Measurements from ENCODE around the gene ZNF823. TPM values are rescaled to one million over a fixed set of nuclear protein-coding genes. Genes with fewer than 3 reads are reported as not detected.

Gene ZNF823
- 10 to 100 TPM in 1 of 2 donors, 1 to 10 TPM in 1; 8.2 to 11.0 TPM for total RNA-seq

DNA sequence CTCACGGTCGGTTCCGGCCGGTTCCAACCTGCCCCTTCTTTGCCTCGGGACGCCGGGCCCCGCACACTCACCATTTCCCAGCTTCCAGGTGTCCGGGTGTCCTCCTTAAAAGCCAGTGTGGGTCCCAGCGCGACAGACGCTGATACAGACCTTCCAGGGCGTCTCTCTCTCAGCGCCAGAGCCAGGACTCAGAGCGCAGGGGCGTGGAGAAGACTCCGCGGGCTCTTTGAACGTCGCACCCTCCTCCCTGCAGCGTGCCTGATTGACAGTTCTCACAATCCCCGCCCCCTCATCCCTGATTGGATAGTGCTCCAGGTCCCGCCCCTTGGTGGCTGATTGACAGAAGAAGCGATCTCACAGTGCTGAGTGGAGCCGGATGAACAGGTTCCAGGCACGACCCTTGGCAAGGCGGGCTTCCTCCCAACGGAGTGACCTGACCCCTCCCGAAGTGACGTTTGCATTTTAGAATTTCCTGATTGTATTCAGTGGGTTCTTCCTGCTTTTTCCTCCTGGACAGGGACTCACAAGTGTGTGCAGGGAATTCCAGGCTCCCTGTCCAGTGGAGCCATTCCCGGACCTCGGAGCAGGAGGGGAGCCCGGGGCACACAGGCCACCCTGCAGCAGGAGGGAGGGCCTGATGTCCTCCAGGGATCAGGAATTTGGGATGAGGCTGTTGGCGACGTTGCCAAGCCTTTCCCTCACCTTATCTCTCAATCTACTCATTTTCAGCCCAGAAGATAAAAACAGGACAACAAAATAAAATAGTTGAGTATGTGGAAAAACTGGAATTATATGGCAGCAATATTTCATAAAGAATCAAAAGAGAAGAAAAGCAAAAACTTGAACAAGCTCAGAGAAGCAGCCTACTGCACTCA lies at the start of gene ZNF823:
TSS of gene ZNF823 (minus strand) at position 201 of the 875 bp plus-strand sequence. CDS start at position 74, 127 bp downstream.
- Histone ChIP-seq H3K4me1 (ENCODE audit: control insufficient read depth in 1 of 2, low read depth in 2 of 2) (peaks cover 12 to 24% of the 10 kb centered on the region in 2 donors), H3K27ac (peak within 1 kb of the TSS; percentile 80 to 87), H3K36me3 (no peaks in the 10 kb centered on the region), H3K27me3 (replicated peaks; ENCODE audit: insufficient read depth) (no peaks in the 10 kb centered on the region), H3K9me3 (no peaks in the 10 kb centered on the region), H3K4me3 (peak within 1 kb of the TSS; percentile 88)
- TF ChIP-seq CTCF (IDR thresholded peaks at IDR 0.05), result no peak
- peak; percentile 98 for ATAC-seq (ENCODE audit: insufficient number of reproducible peaks, low FRiP score, low read depth)
- DNase-seq (ENCODE audit: low spot score), result peak; percentile 98

DNA sequence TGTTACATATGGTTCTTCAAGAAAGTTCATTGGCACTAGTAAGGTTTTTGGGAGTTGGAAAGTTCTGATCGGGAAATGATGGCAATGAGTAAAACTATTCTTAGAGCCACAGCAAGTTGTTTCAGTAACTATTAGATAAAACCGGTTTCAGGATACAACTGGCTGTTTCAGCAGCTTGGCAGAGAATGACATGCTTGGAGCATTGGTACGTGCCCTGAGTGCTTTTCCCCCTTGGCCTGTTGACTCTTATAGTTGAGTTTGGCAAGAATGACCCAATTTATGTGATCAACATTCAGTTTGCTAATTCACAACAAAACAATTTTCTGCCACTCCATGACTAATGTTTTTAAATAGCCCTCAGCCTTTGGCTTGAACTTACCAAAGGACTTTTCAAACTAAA lies 48.8 kb upstream of the ZNF823 start:
- H3K4me3 ChIP-seq, result no peak overlapping the region
- ATAC-seq (ENCODE audit: insufficient number of reproducible peaks, low FRiP score, low read depth) (no peak), DNase-seq (ENCODE audit: low spot score) (no peak)
- TF ChIP-seq CTCF (IDR thresholded peaks at IDR 0.05), result no peak
- no peak overlapping the region for H3K27ac ChIP-seq
- no peaks in the 10 kb centered on the region for H3K27me3 ChIP-seq (replicated peaks; ENCODE audit: insufficient read depth)
- H3K4me1 ChIP-seq (ENCODE audit: control insufficient read depth in 1 of 2, low read depth in 2 of 2), result no peaks in the 10 kb centered on the region
- H3K9me3 ChIP-seq, result peaks cover 68% of the 10 kb centered on the region
- peaks cover 6% of the 10 kb centered on the region for H3K36me3 ChIP-seq

DNA sequence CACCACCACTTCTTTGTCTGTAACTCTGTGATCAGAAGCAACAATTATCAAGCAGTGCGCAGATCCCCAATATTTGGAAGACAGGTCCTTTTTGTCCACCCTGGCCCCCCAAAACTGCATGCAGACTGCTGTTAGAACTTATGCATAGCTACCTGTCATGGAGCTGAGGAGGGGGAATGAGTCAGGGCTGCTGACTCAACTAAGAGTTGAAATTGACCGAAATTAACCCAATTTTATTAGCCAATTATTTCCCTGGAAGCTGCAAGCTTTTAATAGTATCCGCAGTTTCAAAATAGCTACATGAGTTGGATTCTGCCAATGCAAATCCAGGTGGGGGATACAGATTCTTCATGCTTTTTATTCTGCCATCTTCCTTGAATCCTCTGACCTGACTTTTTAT lies 45.6 kb upstream of the ZNF823 start:
- Histone ChIP-seq H3K9me3 (peaks cover 89% of the 10 kb centered on the region), H3K4me1 (ENCODE audit: control insufficient read depth in 1 of 2, low read depth in 2 of 2) (no peaks in the 10 kb centered on the region), H3K27me3 (replicated peaks; ENCODE audit: insufficient read depth) (no peaks in the 10 kb centered on the region), H3K4me3 (no peak overlapping the region), H3K36me3 (peaks cover 36% of the 10 kb centered on the region), H3K27ac (no peak overlapping the region)
- DNase-seq (ENCODE audit: low spot score), result no peak
- TF ChIP-seq CTCF (IDR thresholded peaks at IDR 0.05), result no peak
- no peak for ATAC-seq (ENCODE audit: insufficient number of reproducible peaks, low FRiP score, low read depth)

GRCh38 chr19:11783767-11784166 lies 45.0 kb upstream of the ZNF823 start:
- no peaks in the 10 kb centered on the region for H3K27me3 ChIP-seq (replicated peaks; ENCODE audit: insufficient read depth)
- TF ChIP-seq CTCF (IDR thresholded peaks at IDR 0.05), result no peak
- ATAC-seq (ENCODE audit: insufficient number of reproducible peaks, low FRiP score, low read depth) (no peak), DNase-seq (ENCODE audit: low spot score) (no peak)
- no peak overlapping the region for H3K27ac ChIP-seq
- no peak overlapping the region for H3K4me3 ChIP-seq
- peaks cover 42% of the 10 kb centered on the region for H3K36me3 ChIP-seq
- H3K4me1 ChIP-seq (ENCODE audit: control insufficient read depth in 1 of 2, low read depth in 2 of 2), result no peaks in the 10 kb centered on the region
- peaks cover 94% of the 10 kb centered on the region for H3K9me3 ChIP-seq

DNA sequence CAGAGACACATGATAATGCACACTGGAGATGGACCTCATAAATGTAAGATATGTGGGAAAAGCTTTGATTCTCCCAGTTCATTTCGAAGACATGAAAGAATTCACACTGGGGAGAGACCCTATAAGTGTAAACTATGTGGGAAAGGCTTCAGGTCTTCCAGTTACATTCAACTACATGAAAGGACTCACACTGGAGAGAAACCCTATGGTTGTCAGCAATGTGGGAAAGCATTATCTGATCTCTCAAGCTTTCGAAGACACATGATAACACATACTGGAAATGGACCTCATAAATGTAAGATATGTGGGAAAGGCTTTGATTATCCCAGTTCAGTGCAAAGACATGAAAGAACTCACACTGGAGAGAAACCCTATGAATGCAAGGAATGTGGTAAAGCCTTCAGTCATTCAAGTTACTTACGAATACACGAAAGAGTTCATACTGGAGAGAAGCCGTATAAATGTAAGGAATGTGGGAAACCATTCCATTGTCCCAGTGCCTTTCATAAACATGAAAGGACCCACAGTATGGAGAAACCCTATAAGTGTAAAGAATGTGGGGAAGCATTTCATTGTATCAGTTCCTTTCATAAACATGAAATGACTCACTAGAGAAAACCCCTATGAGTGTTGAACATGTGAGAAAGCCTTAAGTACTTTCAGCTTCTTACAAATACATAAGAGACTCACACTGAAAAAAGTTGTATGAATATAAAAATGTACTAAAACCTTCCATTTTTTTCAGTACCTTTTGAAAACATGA lies 42.7 kb upstream of the ZNF823 start:
- H3K9me3 ChIP-seq, result peaks cover 100% of the 10 kb centered on the region

More for the DNA sequence above, 42.7 kb upstream of the ZNF823 start:
- no peak for DNase-seq (ENCODE audit: low spot score)
- H3K27me3 ChIP-seq (replicated peaks; ENCODE audit: insufficient read depth), result no peaks in the 10 kb centered on the region
- peak overlapping the region; percentile 21 for H3K4me3 ChIP-seq
- TF ChIP-seq CTCF (IDR thresholded peaks at IDR 0.05), result no peak
- no peak overlapping the region for H3K27ac ChIP-seq
- peaks cover 63% of the 10 kb centered on the region for H3K36me3 ChIP-seq
- H3K4me1 ChIP-seq (ENCODE audit: control insufficient read depth in 1 of 2, low read depth in 2 of 2), result no peaks in the 10 kb centered on the region
- ATAC-seq (ENCODE audit: insufficient number of reproducible peaks, low FRiP score, low read depth), result no peak
